Astrocyte (in vitro differentiated cells and primary cell): Measurements from ENCODE around the gene LPAR4. TPM values are rescaled to one million over a fixed set of nuclear protein-coding genes. Genes with fewer than 3 reads are reported as not detected.

ENCODE experiments used
- DNase-seq: peaks from one replicate; pipeline ENCODE4 v3.0.0-alpha.2; 2010; ENCODE audit warnings: low read depth
- FAIRE-seq: peaks from 2 replicates; lab custom pipeline; 2011; peaks lifted over from hg19 to GRCh38; lab: Jason Lieb, UNC
- H2AFZ ChIP-seq: 2 replicates; pipeline ENCODE4 v1.6.0; 2012; ENCODE audit warnings: low read depth, low read length, inconsistent platforms
- H3K27ac ChIP-seq: 2 replicates; pipeline ENCODE4 v1.5.1; 2011; ENCODE audit warnings: low read depth, low read length, inconsistent platforms
- H3K27me3 ChIP-seq: 2 replicates; pipeline ENCODE4 v1.6.0; 2011; ENCODE audit warnings: low read length, inconsistent platforms; ENCODE audit not compliant: insufficient read depth
- H3K36me3 ChIP-seq: 2 replicates; pipeline ENCODE4 v1.5.1; 2011; ENCODE audit warnings: low read length, inconsistent platforms; ENCODE audit not compliant: insufficient read depth
- H3K4me1 ChIP-seq: 2 replicates; pipeline ENCODE4 v1.5.1; 2011; ENCODE audit warnings: low read length, inconsistent platforms; ENCODE audit not compliant: insufficient read depth
- H3K4me2 ChIP-seq: 2 replicates; pipeline ENCODE4 v1.6.0; 2012; ENCODE audit warnings: low read length, inconsistent platforms
- H3K4me3 ChIP-seq: 2 replicates; pipeline ENCODE4 v1.5.1; 2011; ENCODE audit warnings: low read depth, mild to moderate bottlenecking, low read length, inconsistent platforms; ENCODE audit not compliant: insufficient read depth
- H3K79me2 ChIP-seq: 2 replicates; pipeline ENCODE4 v1.6.0; 2012; ENCODE audit warnings: mild to moderate bottlenecking, low read length, inconsistent platforms; ENCODE audit not compliant: insufficient read depth
- H3K9ac ChIP-seq: 2 replicates; pipeline ENCODE4 v1.6.0; 2012; ENCODE audit warnings: mild to moderate bottlenecking, low read length, inconsistent platforms
- H3K9me3 ChIP-seq: 2 replicates; pipeline ENCODE4 v1.5.1; 2012; ENCODE audit warnings: low read depth, mild to moderate bottlenecking, low read length, inconsistent platforms; ENCODE audit not compliant: insufficient read depth
- H4K20me1 ChIP-seq: 2 replicates; pipeline ENCODE4 v1.6.0; 2012; ENCODE audit warnings: low read length, inconsistent platforms; ENCODE audit not compliant: insufficient read depth
- H3K27ac Mint-ChIP-seq: one replicate; pipeline ENCODE4 v1.8.0; 2021; ENCODE audit warnings: mild to moderate bottlenecking, mixed read lengths; ENCODE audit not compliant: unreplicated experiment
- H3K27me3 Mint-ChIP-seq: one replicate; pipeline ENCODE4 v1.8.0; 2021; ENCODE audit warnings: low read depth, mixed read lengths; ENCODE audit not compliant: unreplicated experiment
- H3K36me3 Mint-ChIP-seq: one replicate; pipeline ENCODE4 v1.8.0; 2021; ENCODE audit warnings: low read depth, mixed read lengths; ENCODE audit not compliant: unreplicated experiment
- H3K4me1 Mint-ChIP-seq: one replicate; pipeline ENCODE4 v1.8.0; 2021; ENCODE audit warnings: low read depth, mixed read lengths; ENCODE audit not compliant: unreplicated experiment
- H3K4me3 Mint-ChIP-seq: one replicate; pipeline ENCODE4 v1.8.0; 2021; ENCODE audit warnings: mild to moderate bottlenecking, moderate library complexity, mixed read lengths; ENCODE audit not compliant: unreplicated experiment
- H3K9me3 Mint-ChIP-seq: one replicate; pipeline ENCODE4 v1.8.0; 2021; ENCODE audit warnings: mild to moderate bottlenecking, mixed read lengths; ENCODE audit not compliant: unreplicated experiment
- CTCF ChIP-seq: IDR thresholded peaks from 2 replicates; pipeline ENCODE4 v1.5.1; 2011; ENCODE audit warnings: low read depth, mild to moderate bottlenecking, inconsistent platforms, low read length, moderate library complexity; ENCODE audit not compliant: insufficient read depth
- EZH2 ChIP-seq: IDR thresholded peaks from 2 replicates; pipeline ENCODE4 v1.6.1; 2012; ENCODE audit warnings: mild to moderate bottlenecking, low read length, inconsistent platforms; ENCODE audit not compliant: insufficient read depth
- total RNA-seq: library from RNA; stranded (reverse); gene quantifications from 2 replicates; pipeline ENCODE4 v1.2.1, GENCODE V29; 2021

Gene LPAR4
- total RNA-seq, 1 donor from 2014 or later, result 4.8 TPM

DNA sequence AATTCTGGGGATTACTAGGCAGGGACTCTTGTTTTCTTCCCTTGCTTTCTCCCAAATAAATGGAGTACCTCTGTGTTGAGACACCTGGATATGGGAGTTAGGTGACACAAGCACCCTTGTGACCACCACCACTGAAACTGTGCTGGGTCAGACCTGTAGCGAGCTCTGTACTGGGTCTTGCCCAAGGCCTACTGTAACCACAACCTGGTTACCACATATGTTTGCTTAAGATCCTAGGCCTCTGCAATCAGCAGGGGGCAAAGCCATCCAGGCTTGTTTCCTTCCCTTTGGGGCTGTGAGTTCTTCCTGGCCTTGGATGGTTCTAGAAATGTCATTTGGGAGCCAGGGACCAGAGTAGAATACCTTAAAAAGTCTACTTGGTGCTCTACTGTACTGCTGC is 49.4 kb downstream of the LPAR4 start:
- Mint-ChIP-seq H3K36me3 (no peaks in the 10 kb centered on the region), H3K4me1 (no peaks in the 10 kb centered on the region), H3K9me3 (no peaks in the 10 kb centered on the region), H3K27ac (no peak overlapping the region), H3K27me3 (no peaks in the 10 kb centered on the region), H3K4me3 (no peak overlapping the region)
- FAIRE-seq, result peak; percentile 5
- Histone ChIP-seq H4K20me1 (no peaks in the 10 kb centered on the region), H3K9me3 (no peaks in the 10 kb centered on the region), H3K4me3 (no peak overlapping the region), H3K4me1 (no peaks in the 10 kb centered on the region), H2AFZ (no peak overlapping the region), H3K4me2 (no peak overlapping the region), H3K9ac (no peak overlapping the region), H3K36me3 (no peaks in the 10 kb centered on the region), H3K79me2 (no peaks in the 10 kb centered on the region), H3K27ac (no peak overlapping the region), H3K27me3 (no peaks in the 10 kb centered on the region)
- DNase-seq, result no peak
- TF ChIP-seq EZH2 (no peak), CTCF (no peak)

DNA sequence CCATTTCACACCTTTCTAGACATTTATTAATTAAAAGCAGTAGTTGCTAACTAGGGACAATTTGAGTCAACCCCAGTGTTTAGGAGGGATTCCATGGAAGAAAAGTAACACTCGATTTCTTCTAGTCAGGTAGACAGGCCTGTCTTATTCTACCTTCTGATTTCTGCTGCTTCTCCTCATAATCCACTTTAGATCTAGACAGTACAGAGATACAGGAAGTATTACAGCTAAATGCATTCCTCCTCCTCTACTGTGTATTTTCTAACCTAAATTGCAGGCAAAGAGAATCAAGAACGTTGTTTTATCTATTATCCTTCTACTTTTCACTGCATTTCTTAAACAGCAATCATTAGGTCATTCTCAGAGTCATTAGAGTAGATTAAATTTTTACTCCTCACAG is 52.6 kb downstream of the LPAR4 start:
- H3K27ac ChIP-seq, result no peak overlapping the region
- H2AFZ ChIP-seq, result no peak overlapping the region
- no peak overlapping the region for H3K9ac ChIP-seq
- TF ChIP-seq EZH2 (no peak), CTCF (no peak)
- H3K9me3 ChIP-seq, result no peaks in the 10 kb centered on the region
- H3K4me2 ChIP-seq, result no peak overlapping the region
- H3K27me3 ChIP-seq, result no peaks in the 10 kb centered on the region
- no peaks in the 10 kb centered on the region for H3K27me3 Mint-ChIP-seq
- H3K79me2 ChIP-seq, result no peaks in the 10 kb centered on the region
- no peaks in the 10 kb centered on the region for H3K36me3 Mint-ChIP-seq
- H3K4me3 Mint-ChIP-seq, result no peak overlapping the region
- no peaks in the 10 kb centered on the region for H3K4me1 Mint-ChIP-seq
- H3K4me1 ChIP-seq, result no peaks in the 10 kb centered on the region
- H3K4me3 ChIP-seq, result no peak overlapping the region
- no peak for DNase-seq
- H3K9me3 Mint-ChIP-seq, result peaks cover 1% of the 10 kb centered on the region
- FAIRE-seq, result peak; percentile 79
- H4K20me1 ChIP-seq, result no peaks in the 10 kb centered on the region
- no peak overlapping the region for H3K27ac Mint-ChIP-seq
- no peaks in the 10 kb centered on the region for H3K36me3 ChIP-seq

DNA sequence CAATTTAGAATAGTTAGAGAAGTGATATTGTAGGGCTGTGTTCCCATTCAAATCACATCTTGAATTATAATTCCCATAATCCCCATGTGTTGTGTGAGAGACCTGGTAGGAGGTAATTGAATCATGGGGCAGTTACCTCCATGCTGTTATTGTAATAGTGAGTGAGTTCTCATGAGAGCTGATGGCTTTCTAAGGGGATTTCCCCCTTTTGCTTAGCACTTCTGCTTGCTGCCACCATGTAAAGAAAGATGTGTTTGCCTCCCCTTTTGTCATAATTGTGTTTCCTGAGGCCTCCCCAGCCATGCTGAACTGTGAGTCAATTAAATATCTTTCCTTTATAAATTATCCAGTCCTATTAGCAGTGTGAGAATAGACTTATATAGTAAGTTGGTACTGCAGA is 53.2 kb downstream of the LPAR4 start:
- H3K27me3 ChIP-seq, result no peaks in the 10 kb centered on the region
- DNase-seq (no peak), FAIRE-seq (no peak)
- H3K27me3 Mint-ChIP-seq, result no peaks in the 10 kb centered on the region
- H3K79me2 ChIP-seq, result no peaks in the 10 kb centered on the region
- H3K9me3 Mint-ChIP-seq, result peaks cover 1% of the 10 kb centered on the region
- no peaks in the 10 kb centered on the region for H4K20me1 ChIP-seq
- H3K27ac ChIP-seq, result no peak overlapping the region
- no peak for TF ChIP-seq EZH2
- no peak for TF ChIP-seq CTCF
- no peak overlapping the region for H3K4me2 ChIP-seq
- no peaks in the 10 kb centered on the region for H3K36me3 Mint-ChIP-seq
- H3K36me3 ChIP-seq, result no peaks in the 10 kb centered on the region
- no peak overlapping the region for H3K27ac Mint-ChIP-seq
- H3K9ac ChIP-seq, result no peak overlapping the region
- H3K9me3 ChIP-seq, result no peaks in the 10 kb centered on the region
- no peaks in the 10 kb centered on the region for H3K4me1 Mint-ChIP-seq
- H3K4me1 ChIP-seq, result no peaks in the 10 kb centered on the region
- H3K4me3 ChIP-seq, result no peak overlapping the region
- H3K4me3 Mint-ChIP-seq, result no peak overlapping the region
- no peak overlapping the region for H2AFZ ChIP-seq
